Psoas muscle (tissue), 8 donors: ENCODE measurements around the gene SETD4. TPM values are rescaled to one million over a fixed set of nuclear protein-coding genes. Genes with fewer than 3 reads are reported as not detected.

Experiments used
- ATAC-seq, 4 donors: fragments of 200-7000 bp; cut with Tn5 transposase; one replicate each; pipeline ENCODE4 v1.9.1; 2020; ENCODE audit warnings: moderate library complexity in 3 of 4, mild to moderate bottlenecking in 2 of 4
- DNase-seq, 2 donors: peaks; one replicate each; pipeline ENCODE4 v3.0.0-alpha.2; 2020
- H3K27ac ChIP-seq: fragments of 200-600 bp; one replicate; pipeline ENCODE4 v1.8.0; 2022
- H3K27me3 ChIP-seq, 3 donors: fragments of 200-600 bp in 1 of 3; one replicate each; pipeline versions ENCODE4 v1.6.1 to v1.8.0; 2013 to 2022; ENCODE audit warnings: low read length in 2 of 3, mild to moderate bottlenecking in 2 of 3, moderate library complexity in 1 of 3; ENCODE audit not compliant: insufficient read depth in 3 of 3
- H3K36me3 ChIP-seq, 2 donors: fragments of 200-600 bp in 1 of 2; one replicate each; pipeline versions ENCODE4 v1.6.1 to v1.8.0; 2013 to 2022; ENCODE audit warnings: low read depth in 1 of 2, mild to moderate bottlenecking in 1 of 2, moderate library complexity in 1 of 2; ENCODE audit not compliant: insufficient read depth in 1 of 2
- H3K4me1 ChIP-seq: fragments of 200-600 bp; one replicate; pipeline ENCODE4 v1.8.0; 2022
- H3K4me3 ChIP-seq: fragments of 200-600 bp; one replicate; pipeline ENCODE4 v1.8.0; 2022; ENCODE audit warnings: mild to moderate bottlenecking
- H3K9me3 ChIP-seq: fragments of 200-600 bp; one replicate; pipeline ENCODE4 v1.8.0; 2022
- CTCF ChIP-seq: fragments of 200-600 bp; IDR thresholded peaks from one replicate; pipeline ENCODE4 v1.8.0; 2022; ENCODE audit warnings: antibody characterized with exemption
- WGBS, 3 donors: extraction: QIAGEN DNeasy Blood & Tissue Kit; methylation state at CpG; one replicate each; pipeline versions ENCODE4 v1.1.6 to v1.1.7; 2013; 5-methylcytosine and 5-hydroxymethylcytosine counted together
- intact Hi-C, 2 donors: fragments of 100-400 bp; cut with DNase I; formaldehyde crosslinking; loops; one replicate each; pipeline versions ENCODE4 v1.11.0 to v1.14.2; 2022
- polyA plus RNA-seq, 3 donors: library from polyadenylated mRNA; stranded (reverse); fragments of 200-250 nt; gene quantifications; one replicate each; pipeline ENCODE4 v1.2.3, GENCODE V29; 2013
- total RNA-seq, 4 donors: library from RNA; stranded (reverse); fragmentation: NEBNext Ultra II Directional in 2 of 4; extraction: Animal tissue kit (Norgen Biotek cat#: 25700) in 2 of 4; gene quantifications; one replicate each; pipeline versions ENCODE4 v1.2.1 to v1.2.4, GENCODE V29; 2021 to 2023
- donor health status: healthy with polysubstance abuse.
- donor health status: DM: no; HTN: no; CAD: no; lungs with moderate emphysema.
- donor health status: Bipolar disorder and iron deficiency.
- donor health status: healthy.
- donor health status: DM: yes; HTN: yes; CAD: no.
- donor health status: DM: no; HTN: no; CAD: no.
- donor health status: DM: no; HTN: no; CAD: no.
- donor health status: DM: yes; HTN: yes; CAD: no.

SETD4 gene
- total and polyA plus RNA-seq, 7 donors, result 6.5 to 17.9 (median 11.6) TPM

- H3K36me3 ChIP-seq, result peaks cover 2 to 77% of the 10 kb centered on the region in 2 donors
- DNase-seq (peak in 1 of 2 donors; percentile 35), ATAC-seq (peak; percentile 25 to 59 (median 37))
- intact Hi-C loops, result no loop called here
- TF ChIP-seq CTCF, result no peak
- peak overlapping the region; percentile 61 for H3K27ac ChIP-seq
- WGBS, 3 donors, result 31 to 37% (median 37%) methylated on average over 3 of the region's 3 CpGs
- peaks cover 30% of the 10 kb centered on the region for H3K4me1 ChIP-seq
- no peak overlapping the region for H3K4me3 ChIP-seq
- no peaks in the 10 kb centered on the region for H3K9me3 ChIP-seq
- no peaks in the 10 kb centered on the region for H3K27me3 ChIP-seq
These were observed 4.8 kb downstream of the SETD4 start for GRCh38 chr21:36055551-36055950.

GRCh38 chr21:36053715-36054062 is 6.6 kb downstream of the SETD4 start:
- ATAC-seq (no peak), DNase-seq (no peak)
- TF ChIP-seq CTCF, result no peak
- H3K27me3 ChIP-seq, result no peaks in the 10 kb centered on the region
- H3K4me3 ChIP-seq, result no peak overlapping the region
- no peak overlapping the region for H3K27ac ChIP-seq
- H3K9me3 ChIP-seq, result no peaks in the 10 kb centered on the region
- H3K36me3 ChIP-seq, result peaks cover 4 to 96% of the 10 kb centered on the region in 2 donors
- WGBS, 3 donors, result 81 to 88% (median 83%) methylated on average over 3 of the region's 3 CpGs
- peaks cover 20% of the 10 kb centered on the region for H3K4me1 ChIP-seq
- intact Hi-C loops, result no loop called here

- peak; percentile 43 to 75 (median 49) for ATAC-seq
- no peak for DNase-seq
- WGBS, 3 donors, result 51 to 63% (median 57%) methylated on average over 10 of the region's 10 CpGs
- no peaks in the 10 kb centered on the region for H3K9me3 ChIP-seq
- H3K27me3 ChIP-seq, result no peaks in the 10 kb centered on the region
- peaks cover 14% of the 10 kb centered on the region for H3K4me1 ChIP-seq
- H3K36me3 ChIP-seq, result peaks cover 4 to 94% of the 10 kb centered on the region in 2 donors
- TF ChIP-seq CTCF, result no peak
- H3K4me3 ChIP-seq, result no peak overlapping the region
- intact Hi-C loops, result no loop called here
- H3K27ac ChIP-seq, result peak overlapping the region; percentile 19
These were observed 7.2 kb downstream of the SETD4 start for GRCh38 chr21:36052860-36053714.

- no peak overlapping the region for H3K27ac ChIP-seq
- no peak for TF ChIP-seq CTCF
- no peak for ATAC-seq
- H3K36me3 ChIP-seq, result peaks cover 6 to 93% of the 10 kb centered on the region in 2 donors
- no peak for DNase-seq
- 94 to 98% (median 96%) methylated on average over 7 of the region's 7 CpGs for WGBS, 3 donors
- no peaks in the 10 kb centered on the region for H3K4me1 ChIP-seq
- no peaks in the 10 kb centered on the region for H3K27me3 ChIP-seq
- intact Hi-C loops, result no loop called here
- no peaks in the 10 kb centered on the region for H3K9me3 ChIP-seq
- H3K4me3 ChIP-seq, result no peak overlapping the region
These were observed 12.0 kb downstream of the SETD4 start for GRCh38 chr21:36048357-36048756.
